GM19455 (cell line): ENCODE measurements around the gene LYRM4.

ENCODE experiments used
- ATAC-seq: cut with Tn5 transposase; IDR thresholded peaks from one replicate; pipeline ENCODE4 v1.9.1; 2021; ENCODE audit not compliant: unreplicated experiment

LYRM4 gene

DNA sequence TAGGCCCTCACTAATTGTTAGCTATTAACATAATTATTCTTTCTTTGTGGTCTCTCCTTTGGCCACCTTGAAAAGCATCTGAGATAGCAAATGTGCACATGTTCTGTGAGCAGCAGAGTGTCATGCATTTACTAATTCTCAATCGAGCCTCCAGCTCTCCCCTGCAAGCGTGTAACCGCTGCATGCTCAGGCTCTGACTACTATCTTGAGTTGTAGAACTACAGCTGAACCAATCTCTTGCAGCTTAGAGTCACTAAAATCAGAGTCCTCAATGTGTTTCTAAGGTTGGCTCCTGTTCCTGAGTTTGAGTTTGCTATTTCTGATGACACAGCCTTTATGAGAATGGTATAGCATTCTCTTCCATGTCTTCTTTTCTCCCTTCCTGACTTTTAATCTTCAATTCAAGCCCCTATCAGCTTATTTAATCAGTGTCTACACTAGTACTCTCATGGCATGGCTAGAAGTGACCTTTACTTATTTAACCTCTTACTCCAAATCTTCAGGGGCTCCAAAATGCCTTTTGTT, 110.1 kb downstream of the LYRM4 start:
- no peak for ATAC-seq

DNA sequence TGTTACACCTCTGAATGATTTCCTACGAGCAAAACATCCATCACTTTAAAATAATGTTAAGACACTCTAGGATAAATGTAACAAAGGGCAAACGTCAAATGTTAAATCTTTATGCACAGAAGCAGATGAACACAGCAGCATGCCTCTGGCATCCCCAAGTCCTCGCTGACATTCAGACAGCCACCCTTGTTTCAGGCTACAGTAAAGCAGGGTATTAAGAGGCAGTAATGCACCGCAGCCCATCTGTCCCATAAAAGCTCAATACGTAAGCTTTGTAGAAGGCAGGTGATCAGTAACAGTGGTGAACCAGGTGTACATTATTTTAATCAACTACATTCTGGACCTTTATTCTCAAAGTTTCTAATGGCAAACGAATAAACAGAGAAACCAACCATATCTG, 110.9 kb downstream of the LYRM4 start:
- no peak for ATAC-seq

DNA sequence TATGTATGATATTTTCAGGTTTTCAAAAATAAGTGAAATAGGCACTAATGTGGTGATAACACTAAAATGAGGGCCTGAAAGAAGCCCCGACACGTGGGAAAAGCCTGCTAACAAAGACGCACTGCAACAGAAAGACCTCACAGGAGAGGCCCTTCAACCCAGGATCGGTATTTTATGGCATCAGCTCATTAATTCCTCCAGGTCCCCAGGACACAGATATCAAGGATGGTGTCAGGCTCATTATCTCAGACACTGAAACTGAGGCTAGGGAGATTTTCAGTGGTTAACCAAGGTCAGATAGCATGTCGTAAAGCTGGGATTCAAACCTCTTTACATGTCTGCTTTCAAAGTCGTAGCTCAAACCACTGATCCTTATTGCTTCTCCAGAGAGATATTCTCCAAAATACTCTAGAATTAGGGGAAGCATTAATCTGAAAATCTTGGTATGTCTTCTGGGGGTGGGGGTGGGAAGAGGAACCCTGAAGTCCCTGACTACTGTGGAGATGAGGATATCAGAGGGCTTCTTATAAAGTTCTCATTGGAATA, 111.5 kb downstream of the LYRM4 start:
- ATAC-seq: no peak

DNA sequence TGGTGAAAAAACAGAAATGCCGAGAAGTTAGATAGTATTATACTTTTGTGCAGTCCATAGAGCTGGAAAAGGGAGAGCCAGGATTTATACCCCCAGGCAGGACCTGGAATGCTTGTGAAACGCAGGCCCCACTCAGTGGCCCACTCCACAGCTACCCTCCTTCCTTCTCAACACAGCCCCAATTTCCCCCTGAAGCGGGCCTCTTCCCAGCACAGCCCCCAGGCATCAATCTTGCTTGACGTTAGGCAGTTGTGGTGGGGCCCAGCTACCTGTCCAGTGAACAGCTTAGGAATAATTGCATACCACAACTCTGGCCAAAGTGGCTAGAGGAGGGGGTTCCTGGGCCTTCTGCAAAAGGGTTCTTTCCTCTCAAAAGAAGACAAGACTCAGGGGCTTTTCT, 114.4 kb downstream of the LYRM4 start:
- no peak for ATAC-seq

DNA sequence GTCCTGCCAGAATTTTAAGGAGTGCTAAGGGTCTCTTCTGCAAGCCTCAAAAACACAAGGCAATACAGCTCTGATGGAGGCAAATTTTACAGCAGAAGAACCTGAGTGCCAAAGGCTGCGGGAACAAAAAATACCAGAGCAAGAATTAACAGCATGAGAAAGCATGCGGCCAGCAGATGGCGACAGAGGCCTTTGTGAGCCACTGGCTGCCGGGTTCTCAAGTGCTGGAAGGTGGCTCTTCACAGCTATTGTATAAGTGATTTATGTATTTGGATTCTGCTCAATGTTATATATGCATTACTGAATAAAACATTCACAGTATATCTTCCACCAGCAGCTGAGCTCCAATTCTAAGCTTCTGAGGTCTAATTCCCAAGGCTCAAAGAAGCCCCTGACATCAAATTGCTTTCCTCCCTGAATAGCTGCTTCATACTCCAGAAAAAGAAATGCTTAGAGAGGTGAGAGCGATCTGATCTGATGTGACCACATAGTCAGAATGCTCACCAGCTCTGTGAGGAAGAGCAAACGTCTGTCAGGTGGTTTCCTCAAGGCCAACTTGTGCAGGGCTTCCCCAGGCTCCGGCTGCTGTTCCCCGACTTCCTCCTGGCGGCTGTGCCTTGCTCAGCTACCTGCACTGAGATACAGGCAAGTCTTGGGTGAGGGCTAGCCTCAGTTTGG, 117.0 kb downstream of the LYRM4 start:
- ATAC-seq: no peak

DNA sequence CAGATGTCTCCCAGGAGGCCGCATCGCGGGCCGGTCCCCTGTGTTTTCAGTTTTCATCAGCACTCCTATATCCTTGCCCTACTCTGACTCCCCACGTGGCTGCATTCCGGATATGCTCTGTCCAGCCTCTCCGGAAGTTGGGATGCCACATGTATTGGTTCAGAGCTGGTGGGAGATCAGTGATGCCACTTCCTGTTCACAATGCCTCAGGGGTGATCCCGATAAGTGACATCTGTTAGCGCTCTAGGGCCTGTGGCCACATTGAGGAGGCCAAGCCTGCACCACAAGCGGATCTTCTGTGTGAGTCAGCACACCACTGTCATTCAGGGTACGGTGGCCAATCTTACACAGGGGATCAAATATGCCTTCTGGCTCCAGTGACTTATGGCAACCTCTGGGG, 117.8 kb downstream of the LYRM4 start:
- no peak for ATAC-seq

DNA sequence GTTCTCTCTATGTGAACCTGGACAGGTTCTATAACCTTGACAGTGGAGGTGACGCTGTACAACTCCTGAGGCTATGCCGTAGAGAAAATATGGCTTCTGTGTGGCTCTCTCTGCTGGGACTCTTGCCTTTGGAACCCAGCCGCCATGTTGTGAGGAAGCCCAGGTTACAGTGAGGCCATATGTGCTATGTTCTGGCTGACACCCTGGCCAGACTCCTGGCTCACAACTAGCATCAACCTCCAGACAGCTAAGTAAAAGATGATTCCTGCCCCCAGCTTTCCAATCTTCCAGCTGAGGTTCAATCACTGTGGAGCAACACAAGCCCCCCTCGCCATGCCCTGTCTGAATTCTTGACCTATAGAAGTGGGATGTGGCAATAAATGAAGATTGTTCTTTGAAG, 118.6 kb downstream of the LYRM4 start:
- no peak for ATAC-seq

DNA sequence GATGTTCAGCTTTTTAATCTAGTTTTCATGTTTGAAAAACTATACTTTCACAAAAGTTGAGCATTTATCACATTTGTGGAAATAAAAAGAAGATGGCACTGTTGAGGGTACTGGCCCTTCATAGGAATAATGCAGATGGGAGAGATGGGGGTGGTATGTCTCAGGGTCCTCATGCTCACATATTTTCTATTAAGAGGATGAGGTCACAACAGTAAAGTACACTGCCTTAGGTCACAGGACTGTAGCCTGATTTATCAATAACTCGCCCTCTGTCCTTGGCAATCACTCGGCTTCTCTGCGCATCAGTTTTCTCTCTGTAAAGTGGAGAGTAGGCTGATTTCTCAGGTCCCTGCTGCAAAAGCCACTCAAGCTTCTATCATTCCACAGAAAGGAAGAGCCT, 119.7 kb downstream of the LYRM4 start:
- ATAC-seq: no peak

DNA sequence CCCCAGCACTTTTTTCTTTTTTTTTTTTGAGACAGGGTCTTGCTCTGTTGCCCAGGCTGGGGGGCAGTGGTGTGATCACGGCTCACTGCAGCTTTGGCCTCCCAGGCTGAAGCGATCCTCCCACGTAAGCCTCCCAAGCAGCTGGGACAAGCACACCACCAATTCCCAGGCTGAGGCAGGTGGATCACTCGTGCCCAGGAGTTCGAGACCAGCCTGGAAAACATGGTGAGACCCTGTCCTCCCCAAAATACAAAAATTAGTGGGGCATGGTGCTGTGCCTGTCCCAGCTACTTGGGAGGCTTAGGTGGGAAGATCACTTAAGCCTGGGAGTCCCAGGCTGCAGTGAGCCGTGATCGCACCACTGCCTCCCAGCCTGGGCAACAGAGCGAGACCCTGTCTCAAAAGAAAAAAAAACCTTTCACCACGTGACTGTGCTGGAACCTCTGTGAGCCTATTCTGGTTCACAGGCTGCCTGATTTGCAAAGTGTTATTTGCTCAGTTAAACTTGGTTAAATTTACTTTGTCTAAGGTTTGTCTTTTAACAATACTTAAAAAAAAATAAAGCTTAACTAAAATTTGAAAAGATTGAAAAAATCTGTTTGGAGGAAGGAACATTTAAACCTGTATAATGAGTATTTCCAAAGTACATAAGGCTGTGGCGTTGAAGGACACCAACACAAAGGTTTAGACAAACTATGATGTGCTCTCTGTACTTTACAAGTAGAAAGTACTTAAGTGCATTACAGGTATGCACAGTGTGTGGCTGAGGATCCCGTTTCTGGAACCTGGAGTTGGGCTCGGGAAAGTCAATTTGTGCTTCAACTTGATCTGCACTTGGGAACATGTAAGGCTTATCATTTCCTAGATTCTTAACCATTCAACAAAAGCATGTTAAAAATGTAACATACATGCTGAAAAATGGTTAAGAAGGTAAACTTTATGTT, 120.7 kb downstream of the LYRM4 start:
- ATAC-seq: no peak

DNA sequence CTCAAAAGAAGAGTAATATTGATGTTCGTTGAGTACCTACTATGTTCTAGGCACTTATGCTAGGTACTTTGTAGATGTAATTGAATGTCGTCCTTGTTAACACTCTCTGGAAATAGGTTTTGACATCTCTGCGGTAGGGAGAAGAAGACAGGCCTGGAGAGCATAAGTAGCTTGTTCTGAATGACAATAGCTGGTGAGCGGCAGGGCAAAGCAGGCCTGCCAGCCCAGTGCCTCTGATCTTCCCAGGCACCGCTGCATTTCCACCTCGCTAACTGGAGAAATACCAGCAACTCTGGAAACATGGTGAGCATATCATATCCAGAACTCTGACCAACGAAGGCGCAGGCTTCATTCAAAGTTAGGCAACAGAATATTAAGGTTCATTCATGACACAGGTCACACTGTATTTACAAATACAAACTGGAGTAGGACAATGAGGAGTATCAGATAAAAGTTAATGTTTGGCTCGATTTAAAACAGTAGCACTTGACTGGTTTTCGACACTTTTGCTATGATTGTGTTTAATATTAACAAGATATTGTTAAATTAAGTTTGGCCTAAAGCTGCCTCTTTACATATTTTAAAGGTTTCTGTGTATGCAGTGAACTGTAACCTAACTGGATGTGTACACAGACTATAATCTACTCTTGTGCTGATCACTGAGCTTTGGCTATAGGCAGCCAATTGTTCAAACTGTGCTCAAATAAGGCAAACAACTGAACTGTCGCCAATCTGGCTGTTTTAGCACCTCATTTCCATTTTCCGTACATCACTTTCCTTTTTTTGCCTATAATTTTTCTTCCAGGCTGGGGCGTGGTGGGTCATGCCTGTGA, 121.5 kb downstream of the LYRM4 start:
- no peak for ATAC-seq

DNA sequence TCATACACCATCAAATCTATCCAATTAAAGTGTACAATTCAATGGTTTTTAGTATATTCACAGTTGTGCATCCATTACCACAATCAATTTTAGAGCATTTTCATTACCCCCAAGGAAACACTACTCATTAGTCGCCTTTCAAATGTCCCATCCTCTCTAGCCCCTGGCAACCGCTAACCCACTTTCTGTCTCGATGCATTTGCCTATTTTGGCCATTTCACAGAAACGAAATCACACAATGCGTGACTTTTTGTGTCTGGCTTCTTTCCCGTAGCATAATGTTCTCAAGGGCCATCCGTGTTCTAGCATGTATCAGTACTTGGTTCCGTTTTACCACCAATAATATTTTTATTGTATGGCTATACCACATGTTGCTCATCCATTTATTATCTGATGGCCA, 123.9 kb downstream of the LYRM4 start:
- no peak for ATAC-seq

DNA sequence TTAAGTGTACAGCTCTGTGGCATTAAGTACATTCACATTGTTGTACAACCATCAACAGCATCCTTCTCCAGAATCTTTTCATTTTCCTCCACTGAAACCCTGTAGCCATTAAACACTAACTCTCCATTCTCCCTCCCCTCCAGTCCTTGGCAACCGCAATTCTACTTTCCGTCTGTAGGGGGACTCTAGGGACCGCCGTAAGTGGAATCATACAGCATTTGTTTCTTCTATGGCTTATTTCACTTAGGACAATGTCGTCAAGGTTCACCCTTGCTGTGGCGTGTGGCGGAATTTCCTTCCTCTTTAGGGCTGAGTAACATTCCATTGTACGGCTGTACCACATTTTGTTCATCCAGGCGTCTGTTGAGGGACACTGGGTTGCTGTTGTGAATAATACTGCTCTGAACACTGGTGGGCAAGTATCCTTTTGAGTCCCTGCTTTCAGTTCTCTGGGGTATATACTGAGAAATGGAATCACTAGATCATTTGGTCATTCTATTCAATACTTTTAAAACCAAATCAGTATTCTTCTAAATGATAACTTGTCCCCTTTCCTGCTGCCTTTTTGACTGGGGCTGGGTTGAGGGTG, 124.9 kb downstream of the LYRM4 start:
- ATAC-seq: no peak

DNA sequence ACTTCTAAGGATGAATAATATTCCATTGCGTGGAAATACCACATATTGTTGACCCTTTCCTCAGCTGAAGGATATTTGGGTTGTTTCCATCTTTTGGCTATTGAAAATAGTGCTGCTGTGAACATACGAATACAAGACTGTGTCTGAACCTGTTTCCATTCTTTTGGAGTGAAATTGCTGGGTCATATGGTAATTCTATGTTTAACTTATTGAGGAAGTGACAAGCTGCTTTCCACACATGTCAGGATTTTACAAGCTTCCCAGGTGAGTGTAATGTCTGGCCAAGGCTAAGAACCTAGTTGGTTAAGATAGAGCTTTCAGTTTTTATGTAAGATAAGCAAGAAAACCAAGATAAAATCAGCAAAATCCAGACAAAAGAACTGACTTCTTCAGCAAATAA, 126.8 kb downstream of the LYRM4 start:
- no peak for ATAC-seq

DNA sequence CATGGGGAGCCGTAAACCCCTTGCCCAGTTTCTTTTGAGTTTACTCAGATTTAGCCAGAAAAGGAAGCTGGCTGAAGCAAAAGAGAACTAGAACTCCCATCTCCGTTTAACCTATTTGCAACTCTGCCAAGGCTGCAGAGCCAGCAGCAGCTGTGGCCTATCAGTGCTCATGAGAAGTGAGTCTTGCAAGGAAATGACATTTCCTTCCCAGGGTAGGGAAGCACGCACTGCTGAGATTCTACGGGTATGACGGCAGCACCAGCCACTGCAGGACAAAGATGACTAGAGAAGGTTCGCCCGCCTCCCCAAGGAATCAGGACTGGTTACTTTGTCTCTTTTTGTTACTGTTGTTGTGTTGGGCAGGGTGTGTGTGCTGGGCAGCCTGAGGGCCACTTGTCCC, 128.0 kb downstream of the LYRM4 start:
- ATAC-seq: peak; percentile 85

DNA sequence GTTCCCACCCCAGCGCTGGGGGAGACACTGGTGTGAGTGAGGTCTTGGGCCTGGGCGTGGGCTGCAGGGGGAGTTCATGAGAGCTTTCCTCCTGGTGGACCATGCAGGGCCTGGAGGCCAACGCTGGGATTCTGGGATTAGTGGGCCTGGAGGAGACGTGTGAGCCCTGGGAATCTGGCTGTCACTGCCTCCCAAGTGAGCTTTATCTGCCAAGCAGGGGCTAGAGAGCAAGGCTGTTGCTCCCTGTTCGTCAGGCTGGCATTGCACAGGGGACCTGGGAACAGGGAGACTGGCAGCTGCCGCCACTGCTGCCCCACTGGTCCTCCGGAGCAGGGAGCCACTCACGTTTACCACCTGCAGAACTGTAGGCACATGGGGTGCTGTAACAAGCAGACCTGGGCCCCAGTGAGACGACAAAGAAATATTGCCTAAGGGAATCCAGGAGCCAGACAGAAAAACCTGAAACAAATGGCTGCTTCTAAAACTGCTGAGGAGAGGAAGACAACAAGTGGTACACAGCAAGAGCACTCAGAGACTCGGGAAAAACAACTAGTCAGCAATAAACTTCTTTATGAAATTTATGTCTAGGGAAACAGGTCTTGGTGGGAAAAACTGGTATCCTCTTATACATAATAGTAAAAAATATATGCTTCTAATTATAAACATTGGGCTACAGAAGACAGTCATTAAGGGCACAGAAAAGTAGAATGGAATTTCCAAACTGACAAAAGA, 130.4 kb downstream of the LYRM4 start:
- no peak for ATAC-seq

DNA sequence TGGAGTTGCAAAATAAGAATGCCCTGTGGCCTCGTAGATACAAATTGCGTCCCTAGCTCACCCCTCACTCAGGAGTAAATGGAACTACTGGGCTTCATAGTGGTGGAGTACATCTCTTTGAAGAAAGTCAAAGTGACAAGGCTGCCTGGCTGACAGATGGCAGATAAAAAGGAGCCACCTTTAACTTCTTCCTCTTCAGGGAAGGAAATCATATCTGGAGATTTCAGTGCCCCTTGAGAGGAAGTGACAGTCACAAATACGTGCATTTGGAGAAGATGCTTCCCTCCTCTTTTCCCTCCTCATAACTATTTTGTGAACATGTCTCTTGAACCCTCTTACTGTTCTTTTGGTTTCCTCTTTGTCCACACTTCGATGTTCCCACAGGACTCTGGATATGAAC, 132.4 kb downstream of the LYRM4 start:
- no peak for ATAC-seq

DNA sequence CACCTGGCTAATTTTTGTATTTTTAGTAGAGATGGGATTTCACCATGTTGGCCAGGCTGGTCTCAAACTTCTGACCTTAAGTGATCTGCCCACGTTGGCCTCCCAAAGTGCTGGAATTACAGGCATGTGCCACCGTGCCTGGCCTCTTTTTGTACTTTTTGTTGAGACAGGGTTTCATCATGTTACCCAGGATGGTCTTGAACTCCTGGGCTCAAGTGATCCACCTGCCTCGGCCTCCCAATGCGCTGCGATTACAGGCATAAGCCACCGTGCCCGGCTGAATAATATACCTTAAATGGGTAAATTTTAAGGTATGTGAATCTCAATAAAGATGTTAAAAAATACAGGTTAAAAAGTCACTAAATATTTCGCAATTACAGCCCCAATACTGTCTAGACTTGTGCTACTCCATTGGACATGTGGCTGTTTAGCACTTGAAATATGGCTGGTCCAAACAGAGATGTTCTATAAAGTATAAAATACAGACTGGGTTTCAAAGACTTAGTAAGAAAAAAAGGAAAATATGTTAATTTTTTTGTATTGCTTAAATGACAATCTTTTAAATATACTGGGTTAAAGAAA, 133.6 kb downstream of the LYRM4 start:
- no peak for ATAC-seq

DNA sequence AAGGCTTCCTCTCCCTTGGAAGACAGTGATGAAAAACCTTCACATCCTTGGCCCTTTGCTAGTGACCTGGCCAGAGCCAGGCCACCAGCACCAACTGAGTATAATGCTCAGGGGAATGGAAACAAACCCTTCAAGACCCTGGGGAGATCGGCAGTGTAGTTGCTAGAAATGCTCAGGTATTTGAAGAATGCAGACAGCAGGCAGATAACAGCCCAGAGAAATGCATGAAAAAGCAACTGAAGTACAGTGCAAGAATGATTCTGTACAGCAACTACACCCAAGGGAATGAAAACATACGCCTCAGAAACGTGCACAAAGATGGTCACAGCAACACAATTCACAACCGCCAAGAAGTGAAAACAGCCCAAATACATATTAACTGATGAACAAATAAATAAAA, 134.5 kb downstream of the LYRM4 start:
- ATAC-seq: no peak

DNA sequence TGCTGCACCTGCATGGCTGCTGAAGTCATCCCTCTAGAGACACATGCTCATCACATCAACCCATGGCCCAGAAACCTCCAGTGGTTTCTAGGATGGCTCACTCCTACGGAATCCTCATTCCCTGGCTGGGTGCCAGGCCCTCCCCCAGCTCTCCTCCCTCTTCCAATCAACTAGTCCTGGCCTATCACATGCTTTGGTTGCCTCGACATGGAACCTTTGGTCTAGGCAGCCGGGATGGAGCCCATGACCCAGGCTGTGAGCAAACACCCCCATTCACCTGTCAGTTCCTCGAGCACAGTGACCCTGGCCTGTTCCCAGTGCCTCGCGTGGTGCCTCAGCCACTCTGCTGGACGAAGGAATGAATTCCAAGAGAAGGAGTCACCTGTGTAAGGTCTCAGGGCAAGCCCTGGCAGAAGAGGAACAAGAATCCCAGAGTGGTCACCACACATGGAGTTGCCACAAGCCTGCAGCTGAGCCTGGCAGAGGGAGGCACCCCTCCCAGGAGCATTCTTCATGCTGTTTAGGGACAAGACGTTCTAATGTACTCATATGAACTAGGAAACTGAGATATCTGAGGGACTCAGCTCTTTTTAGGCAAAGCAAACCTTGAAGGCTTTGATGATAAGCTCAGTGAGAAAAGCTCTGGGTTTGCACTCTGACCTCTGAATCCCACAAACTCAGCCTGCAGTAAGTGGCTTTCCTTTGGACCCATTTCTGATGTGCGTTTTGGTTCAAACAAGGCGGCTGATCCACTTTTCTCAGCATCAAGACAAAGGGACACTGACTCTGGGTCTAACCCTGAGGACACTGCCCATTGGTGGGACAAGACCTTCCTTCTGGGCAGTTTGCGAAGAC, 135.4 kb downstream of the LYRM4 start:
- ATAC-seq: no peak
